Upper lobe of left lung (tissue), 4 donors: ENCODE measurements around the gene ACKR2.
A peak's percentile ranks its signal among the peaks of the same experiment; 100 is the strongest.

Experiments
- EP300 ChIP-seq, 4 donors: sonication (generic); formaldehyde crosslinking; IDR thresholded peaks; one replicate each; pipeline ENCODE4 v1.5.1; 2017; ENCODE audit warnings: antibody characterized with exemption in 4 of 4, control low read depth in 2 of 4
- POLR2A ChIP-seq, 4 donors: fragments of 450-650 bp; IDR thresholded peaks; one replicate each; pipeline ENCODE4 v1.5.1; 2016 to 2017; ENCODE audit warnings: antibody characterized with exemption in 4 of 4, mild to moderate bottlenecking in 2 of 4
- POLR2AphosphoS5 ChIP-seq, 2 donors: sonication (generic); formaldehyde crosslinking; IDR thresholded peaks; one replicate each; pipeline ENCODE4 v1.5.1; 2017; ENCODE audit warnings: antibody characterized with exemption in 2 of 2
- TF ChIP-seq, protein P1 (sequence below), 6 experiments: fragments of 450-650 bp in 4 of 6; fragments of 200-600 bp in 2 of 6; sonication (generic) in 2 of 6; IDR thresholded peaks; one replicate each; pipeline ENCODE4 v1.5.1; 2016 to 2019; ENCODE audit warnings: antibody characterized with exemption in 6 of 6

DNA sequence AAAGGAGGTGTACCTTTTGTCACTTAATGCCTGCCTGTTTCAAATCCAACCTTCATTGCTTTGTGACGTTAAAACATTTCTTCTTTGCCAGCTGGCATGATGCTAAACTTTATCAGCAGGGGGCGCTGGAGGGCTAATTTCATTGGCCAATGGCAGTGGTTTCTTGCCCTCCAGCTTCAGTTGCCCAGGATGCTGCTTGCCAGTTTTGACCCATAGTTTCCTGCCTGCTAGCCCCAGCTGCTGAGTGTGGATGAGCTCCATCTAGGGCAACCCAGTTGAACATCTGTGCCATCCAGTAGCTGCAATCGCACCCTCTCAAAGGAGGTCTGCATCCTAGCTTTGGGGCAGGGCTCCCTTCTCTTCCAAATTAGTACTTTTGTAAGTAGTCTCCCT, 22.1 kb downstream of the ACKR2 start:
- TF ChIP-seq, protein P1, sequence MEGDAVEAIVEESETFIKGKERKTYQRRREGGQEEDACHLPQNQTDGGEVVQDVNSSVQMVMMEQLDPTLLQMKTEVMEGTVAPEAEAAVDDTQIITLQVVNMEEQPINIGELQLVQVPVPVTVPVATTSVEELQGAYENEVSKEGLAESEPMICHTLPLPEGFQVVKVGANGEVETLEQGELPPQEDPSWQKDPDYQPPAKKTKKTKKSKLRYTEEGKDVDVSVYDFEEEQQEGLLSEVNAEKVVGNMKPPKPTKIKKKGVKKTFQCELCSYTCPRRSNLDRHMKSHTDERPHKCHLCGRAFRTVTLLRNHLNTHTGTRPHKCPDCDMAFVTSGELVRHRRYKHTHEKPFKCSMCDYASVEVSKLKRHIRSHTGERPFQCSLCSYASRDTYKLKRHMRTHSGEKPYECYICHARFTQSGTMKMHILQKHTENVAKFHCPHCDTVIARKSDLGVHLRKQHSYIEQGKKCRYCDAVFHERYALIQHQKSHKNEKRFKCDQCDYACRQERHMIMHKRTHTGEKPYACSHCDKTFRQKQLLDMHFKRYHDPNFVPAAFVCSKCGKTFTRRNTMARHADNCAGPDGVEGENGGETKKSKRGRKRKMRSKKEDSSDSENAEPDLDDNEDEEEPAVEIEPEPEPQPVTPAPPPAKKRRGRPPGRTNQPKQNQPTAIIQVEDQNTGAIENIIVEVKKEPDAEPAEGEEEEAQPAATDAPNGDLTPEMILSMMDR (IDR thresholded peaks at IDR 0.05) = peak; percentile 57 to 79 (median 70)
- TF ChIP-seq POLR2A (IDR thresholded peaks at IDR 0.05) (no peak), POLR2AphosphoS5 (IDR thresholded peaks at IDR 0.05) (no peak), EP300 (IDR thresholded peaks at IDR 0.05) (no peak)
